CD14-positive monocyte (primary cell): ENCODE data around the gene MBOAT7. TPM values are rescaled to one million over a fixed set of nuclear protein-coding genes. Genes with fewer than 3 reads are reported as not detected.

Experiments used
- DNase-seq, 3 donors: peaks; one replicate each; pipeline ENCODE4 v3.0.0-alpha.2; 2011 to 2022
- H2AFZ ChIP-seq: 2 replicates; pipeline ENCODE4 v1.6.0; 2012; ENCODE audit warnings: mild to moderate bottlenecking, low read depth, low read length, inconsistent platforms; ENCODE audit not compliant: insufficient read depth, poor library complexity, severe bottlenecking
- H3K27ac ChIP-seq, 2 donors: 1 replicate in 1 of 2; 2 replicates in 1 of 2; pipeline ENCODE4 v1.5.1; 2012 to 2013; ENCODE audit warnings: low read length in 2 of 2, control low read depth in 1 of 2, inconsistent platforms in 1 of 2, low read depth in 1 of 2, mild to moderate bottlenecking in 1 of 2
- H3K27me3 ChIP-seq, 2 donors: one replicate each; pipeline versions ENCODE4 v1.6.0 to v1.6.1; 2011 to 2013; ENCODE audit warnings: low read length in 2 of 2; ENCODE audit not compliant: control insufficient read depth in 2 of 2, insufficient read depth in 2 of 2
- H3K36me3 ChIP-seq, 2 donors: replicated peaks in 1 of 2; 1 replicate in 1 of 2; 2 replicates in 1 of 2; pipeline versions ENCODE4 v1.5.1 to v1.6.1; 2012 to 2013; ENCODE audit warnings: low read length in 2 of 2, control low read depth in 1 of 2, inconsistent platforms in 1 of 2, mild to moderate bottlenecking in 1 of 2; ENCODE audit not compliant: insufficient read depth in 2 of 2, control insufficient read depth in 1 of 2
- H3K4me1 ChIP-seq, 2 donors: 1 replicate in 1 of 2; 2 replicates in 1 of 2; pipeline versions ENCODE4 v1.5.1 to v1.6.1; 2012 to 2013; ENCODE audit warnings: low read length in 2 of 2, control low read depth in 1 of 2, inconsistent platforms in 1 of 2, mild to moderate bottlenecking in 1 of 2, moderate library complexity in 1 of 2; ENCODE audit not compliant: insufficient read depth in 2 of 2, control insufficient read depth in 1 of 2
- H3K4me2 ChIP-seq: replicated peaks from 2 replicates; pipeline ENCODE3; 2012; ENCODE audit warnings: low read length, moderate library complexity, mild to moderate bottlenecking; ENCODE audit not compliant: poor library complexity, severe bottlenecking; ENCODE audit errors: extremely low read depth
- H3K4me3 ChIP-seq, 3 experiments: fragments of 200-600 bp in 1 of 3; sonication (generic) in 1 of 3; replicated peaks in 1 of 3; 1 replicate in 2 of 3; 2 replicates in 1 of 3; pipeline ENCODE4 v1.5.1; 2011 to 2013; ENCODE audit warnings: low read length in 3 of 3, mild to moderate bottlenecking in 3 of 3, control low read depth in 2 of 3, low read depth in 2 of 3, inconsistent platforms in 1 of 3, moderate library complexity in 1 of 3
- H3K79me2 ChIP-seq: 2 replicates; pipeline ENCODE4 v1.6.0; 2012; ENCODE audit warnings: mild to moderate bottlenecking, control low read depth, inconsistent platforms, low read length, moderate library complexity; ENCODE audit not compliant: insufficient read depth
- H3K9ac ChIP-seq: 2 replicates; pipeline ENCODE4 v1.6.0; 2017; ENCODE audit warnings: low read length, mild to moderate bottlenecking; ENCODE audit not compliant: insufficient read depth, poor library complexity, severe bottlenecking
- H3K9me3 ChIP-seq, 2 donors: replicated peaks in 1 of 2; 1 replicate in 1 of 2; 2 replicates in 1 of 2; pipeline versions ENCODE4 v1.5.1 to v1.6.1; 2012 to 2013; ENCODE audit warnings: low read length in 2 of 2, control low read depth in 1 of 2; ENCODE audit not compliant: control insufficient read depth in 1 of 2, insufficient read depth in 1 of 2
- H4K20me1 ChIP-seq: 2 replicates; pipeline ENCODE4 v1.6.0; 2012; ENCODE audit warnings: mild to moderate bottlenecking, low read length, control low read depth, moderate library complexity; ENCODE audit not compliant: insufficient read depth
- H3K27ac Mint-ChIP-seq, 7 donors: one replicate each; pipeline ENCODE4 v1.8.0; 2020; ENCODE audit warnings: mild to moderate bottlenecking in 7 of 7, mixed read lengths in 7 of 7, moderate library complexity in 6 of 7, inconsistent platforms in 2 of 7
- H3K27me3 Mint-ChIP-seq, 3 donors: one replicate each; pipeline ENCODE4 v1.8.0; 2021 to 2022; ENCODE audit warnings: low read depth in 3 of 3, mild to moderate bottlenecking in 3 of 3, mixed read lengths in 3 of 3, moderate library complexity in 3 of 3, inconsistent platforms in 1 of 3
- H3K36me3 Mint-ChIP-seq, 2 donors: one replicate each; pipeline ENCODE4 v1.8.0; 2020; ENCODE audit warnings: mixed read lengths in 2 of 2, inconsistent platforms in 1 of 2, mild to moderate bottlenecking in 1 of 2
- H3K4me1 Mint-ChIP-seq: one replicate; pipeline ENCODE4 v1.8.0; 2020; ENCODE audit warnings: mild to moderate bottlenecking, mixed read lengths
- H3K4me3 Mint-ChIP-seq, 2 donors: one replicate each; pipeline ENCODE4 v1.8.0; 2020; ENCODE audit warnings: mild to moderate bottlenecking in 2 of 2, mixed read lengths in 2 of 2, moderate library complexity in 1 of 2
- H3K9me3 Mint-ChIP-seq, 7 donors: one replicate each; pipeline ENCODE4 v1.8.0; 2020 to 2022; ENCODE audit warnings: mixed read lengths in 7 of 7, mild to moderate bottlenecking in 6 of 7, moderate library complexity in 6 of 7, inconsistent platforms in 2 of 7
- WGBS: methylation state at CpG from one replicate; pipeline ENCODE4 v1.1.5; 2013; ENCODE audit warnings: missing lambda C conversion rate; ENCODE audit not compliant: insufficient coverage; 5-methylcytosine and 5-hydroxymethylcytosine counted together
- intact Hi-C, 2 donors: fragments of 100-400 bp; cut with micrococcal nuclease; formaldehyde crosslinking; loops; one replicate each; pipeline versions ENCODE4 v1.15.0 to v1.15.1; 2023
- polyA plus RNA-seq, 3 donors: library from polyadenylated mRNA; depleted of rRNA in 1 of 3; unstranded in 2 of 3; stranded (reverse) in 1 of 3; fragments of 300-500 nt in 2 of 3; fragments of >200 nt in 1 of 3; fragmentation: Illumina TruSeq in 2 of 3; gene quantifications; 1 replicate in 2 of 3; 2 replicates in 1 of 3; pipeline ENCODE4 v1.2.3, GENCODE V29; 2012 to 2021
- TF ChIP-seq, protein P1 (sequence below): fragments of 200-600 bp; IDR thresholded peaks from one replicate; pipeline ENCODE4 v1.8.0; 2022; ENCODE audit warnings: antibody characterized with exemption, mild to moderate bottlenecking

Gene MBOAT7
- polyA plus RNA-seq, 3 donors: 84.0 to 115 (median 111) TPM

DNA sequence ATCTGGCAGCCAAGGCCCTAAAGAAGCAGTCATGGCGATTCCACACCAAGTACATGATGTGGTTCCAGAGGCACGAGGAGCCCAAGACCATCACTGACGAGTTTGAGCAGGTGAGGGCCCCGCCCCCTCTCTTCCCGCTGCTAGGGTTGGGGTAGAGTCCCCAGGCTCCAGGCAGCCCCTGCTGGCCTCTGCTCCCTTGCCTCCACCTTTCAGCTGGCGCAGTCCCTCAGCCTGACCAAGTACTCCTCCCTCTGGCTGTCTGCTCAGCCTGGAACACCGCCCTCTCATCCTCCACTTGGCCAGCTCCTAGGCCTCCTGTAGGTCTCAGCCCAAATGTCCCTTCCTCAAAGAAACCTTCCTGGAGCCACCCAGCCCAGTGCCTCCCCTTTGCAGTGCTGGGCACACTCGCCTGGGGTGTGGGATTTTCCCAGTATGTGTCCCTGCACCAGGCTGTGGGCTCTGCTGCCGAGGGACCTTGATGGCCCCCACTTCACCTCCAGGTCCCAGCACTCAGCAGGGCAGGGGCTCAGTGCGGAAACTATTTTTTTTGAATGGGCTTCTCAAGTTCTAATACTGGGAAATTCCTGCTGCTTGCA lies 35.6 kb downstream of the MBOAT7 start:
- intact Hi-C loops: no loop called here
- H3K27ac Mint-ChIP-seq: peak overlapping the region in 3 of 7 donors; percentile 15 to 56 (median 42)

DNA sequence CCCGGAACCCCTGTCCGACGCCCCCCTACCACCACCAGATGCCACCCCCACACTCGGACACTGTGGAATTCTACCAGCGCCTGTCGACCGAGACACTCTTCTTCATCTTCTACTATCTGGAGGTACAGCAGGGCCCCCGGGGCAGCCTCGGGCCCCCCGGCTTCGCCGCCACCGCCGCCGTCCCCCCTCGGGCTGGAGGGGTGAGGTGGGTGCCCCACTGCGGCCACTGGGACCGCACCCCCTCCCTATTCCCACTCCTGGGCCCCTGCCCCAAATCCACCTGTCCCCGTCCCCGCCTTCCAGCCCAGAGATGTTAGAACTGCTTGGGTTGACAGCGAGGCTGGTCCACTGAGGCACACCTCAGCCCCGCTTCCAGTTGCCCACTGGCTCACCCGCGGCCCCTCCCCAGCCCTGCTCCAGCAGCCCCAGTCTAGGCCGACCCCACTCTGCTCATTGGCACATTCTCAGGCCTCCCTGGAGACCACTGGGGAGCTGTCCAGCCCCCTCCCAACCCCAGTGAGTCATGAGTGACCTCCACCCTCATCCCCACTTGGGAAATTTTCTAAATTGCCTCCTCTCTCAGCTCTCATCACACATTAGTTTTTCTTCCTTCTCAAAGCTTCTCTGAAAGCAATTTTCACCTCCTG lies 36.4 kb downstream of the MBOAT7 start:
- Histone ChIP-seq H3K4me1 (peaks cover under 1 to 2% of the 10 kb centered on the region in 2 donors), H3K36me3 (peaks cover 91 to 99% of the 10 kb centered on the region in 2 donors), H3K4me2 (no peak overlapping the region), H3K27ac (no peak overlapping the region), H3K9me3 (no peaks in the 10 kb centered on the region), H3K27me3 (no peaks in the 10 kb centered on the region), H3K4me3 (no peak overlapping the region), H3K79me2 (peaks cover 21% of the 10 kb centered on the region), H4K20me1 (peaks cover 87% of the 10 kb centered on the region), H3K9ac (no peak overlapping the region), H2AFZ (no peak overlapping the region)
- peaks cover 5% of the 10 kb centered on the region for H3K4me1 Mint-ChIP-seq
- peaks cover 80 to 94% of the 10 kb centered on the region in 2 donors for H3K36me3 Mint-ChIP-seq
- peak overlapping the region in 3 of 7 donors; percentile 23 to 56 (median 44) for H3K27ac Mint-ChIP-seq
- 99% methylated on average over 9 of the region's 25 CpGs for WGBS
- H3K27me3 Mint-ChIP-seq: peaks cover 0 to 2% (median 0%) of the 10 kb centered on the region in 3 donors
- intact Hi-C loops: no loop called here
- no peak overlapping the region for H3K4me3 Mint-ChIP-seq
- TF ChIP-seq, protein P1, sequence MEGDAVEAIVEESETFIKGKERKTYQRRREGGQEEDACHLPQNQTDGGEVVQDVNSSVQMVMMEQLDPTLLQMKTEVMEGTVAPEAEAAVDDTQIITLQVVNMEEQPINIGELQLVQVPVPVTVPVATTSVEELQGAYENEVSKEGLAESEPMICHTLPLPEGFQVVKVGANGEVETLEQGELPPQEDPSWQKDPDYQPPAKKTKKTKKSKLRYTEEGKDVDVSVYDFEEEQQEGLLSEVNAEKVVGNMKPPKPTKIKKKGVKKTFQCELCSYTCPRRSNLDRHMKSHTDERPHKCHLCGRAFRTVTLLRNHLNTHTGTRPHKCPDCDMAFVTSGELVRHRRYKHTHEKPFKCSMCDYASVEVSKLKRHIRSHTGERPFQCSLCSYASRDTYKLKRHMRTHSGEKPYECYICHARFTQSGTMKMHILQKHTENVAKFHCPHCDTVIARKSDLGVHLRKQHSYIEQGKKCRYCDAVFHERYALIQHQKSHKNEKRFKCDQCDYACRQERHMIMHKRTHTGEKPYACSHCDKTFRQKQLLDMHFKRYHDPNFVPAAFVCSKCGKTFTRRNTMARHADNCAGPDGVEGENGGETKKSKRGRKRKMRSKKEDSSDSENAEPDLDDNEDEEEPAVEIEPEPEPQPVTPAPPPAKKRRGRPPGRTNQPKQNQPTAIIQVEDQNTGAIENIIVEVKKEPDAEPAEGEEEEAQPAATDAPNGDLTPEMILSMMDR: no peak
- no peak for DNase-seq
- no peaks in the 10 kb centered on the region for H3K9me3 Mint-ChIP-seq

More for the DNA sequence above, 35.6 kb downstream of the MBOAT7 start:
- peaks cover 14% of the 10 kb centered on the region for H3K4me1 Mint-ChIP-seq
- Histone ChIP-seq H3K4me2 (no peak overlapping the region), H3K4me3 (no peak overlapping the region), H3K9ac (no peak overlapping the region), H4K20me1 (peaks cover 87% of the 10 kb centered on the region), H3K36me3 (peaks cover 87 to 93% of the 10 kb centered on the region in 2 donors), H2AFZ (no peak overlapping the region), H3K79me2 (peaks cover 29% of the 10 kb centered on the region), H3K27ac (no peak overlapping the region), H3K27me3 (no peaks in the 10 kb centered on the region), H3K4me1 (peaks cover 9 to 10% of the 10 kb centered on the region in 2 donors), H3K9me3 (no peaks in the 10 kb centered on the region)
- H3K36me3 Mint-ChIP-seq: peaks cover 79 to 90% of the 10 kb centered on the region in 2 donors
- 91% methylated on average over 8 of the region's 10 CpGs for WGBS
- no peaks in the 10 kb centered on the region for H3K9me3 Mint-ChIP-seq
- no peak overlapping the region for H3K4me3 Mint-ChIP-seq
- DNase-seq: no peak
- peaks cover 0 to 2% (median 0%) of the 10 kb centered on the region in 3 donors for H3K27me3 Mint-ChIP-seq
- TF ChIP-seq, protein P1: no peak
